ENCODE results near the gene CPNE2.

DNA sequence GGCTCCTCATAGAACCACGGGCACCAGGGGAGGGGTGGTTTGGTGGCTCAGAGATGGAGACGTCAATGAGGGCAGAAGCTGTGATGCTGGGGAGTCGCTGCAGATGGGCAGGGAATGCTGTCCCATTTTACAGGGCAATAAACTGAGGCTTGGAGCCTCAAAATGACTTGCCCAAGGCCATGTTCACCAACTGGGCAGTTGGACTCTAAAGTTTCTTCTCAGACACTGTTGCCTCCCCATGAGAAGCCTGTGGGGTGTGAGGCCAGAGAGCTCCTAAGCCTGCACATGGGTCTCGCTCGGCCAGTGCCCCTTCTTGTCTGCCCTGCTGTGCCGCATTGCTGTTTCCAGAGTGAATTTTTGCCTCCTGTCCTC is 38.6 kb downstream of the CPNE2 start:
- TF ChIP-seq, protein P1, sequence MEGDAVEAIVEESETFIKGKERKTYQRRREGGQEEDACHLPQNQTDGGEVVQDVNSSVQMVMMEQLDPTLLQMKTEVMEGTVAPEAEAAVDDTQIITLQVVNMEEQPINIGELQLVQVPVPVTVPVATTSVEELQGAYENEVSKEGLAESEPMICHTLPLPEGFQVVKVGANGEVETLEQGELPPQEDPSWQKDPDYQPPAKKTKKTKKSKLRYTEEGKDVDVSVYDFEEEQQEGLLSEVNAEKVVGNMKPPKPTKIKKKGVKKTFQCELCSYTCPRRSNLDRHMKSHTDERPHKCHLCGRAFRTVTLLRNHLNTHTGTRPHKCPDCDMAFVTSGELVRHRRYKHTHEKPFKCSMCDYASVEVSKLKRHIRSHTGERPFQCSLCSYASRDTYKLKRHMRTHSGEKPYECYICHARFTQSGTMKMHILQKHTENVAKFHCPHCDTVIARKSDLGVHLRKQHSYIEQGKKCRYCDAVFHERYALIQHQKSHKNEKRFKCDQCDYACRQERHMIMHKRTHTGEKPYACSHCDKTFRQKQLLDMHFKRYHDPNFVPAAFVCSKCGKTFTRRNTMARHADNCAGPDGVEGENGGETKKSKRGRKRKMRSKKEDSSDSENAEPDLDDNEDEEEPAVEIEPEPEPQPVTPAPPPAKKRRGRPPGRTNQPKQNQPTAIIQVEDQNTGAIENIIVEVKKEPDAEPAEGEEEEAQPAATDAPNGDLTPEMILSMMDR (IDR thresholded peaks at IDR 0.05; ENCODE audit: low read length): no peak
- no peak for TF ChIP-seq EZH2 (IDR thresholded peaks at IDR 0.05; ENCODE audit: borderline replicate concordance, low read length)

Measured in OCI-LY1 (cell line).